ENCODE data around the gene CPPED1.
A peak's percentile ranks its signal among the peaks of the same experiment; 100 is the strongest.

CPPED1 gene

GRCh38 chr16:12758031-12758669, 45.5 kb downstream of the CPPED1 start:
- POLR2A ChIA-PET, result no interaction called here
- Histone ChIP-seq H3K4me1 (ENCODE audit: control insufficient read depth, insufficient read depth, low read length) (0 out of 2 replicates have a peak, but pooled peaks cover 7% of the 10 kb centered on the region), H3K27ac (ENCODE audit: extremely low read depth, low read depth, low read length) (no peak overlapping the region), H3K9me3 (ENCODE audit: control insufficient read depth, insufficient read depth, low read depth, low read length) (no peaks in the 10 kb centered on the region), H3K36me3 (ENCODE audit: control insufficient read depth in 2 of 2, insufficient read depth in 1 of 2, low read length in 2 of 2) (no peaks in the 10 kb centered on the region), H3K4me3 (ENCODE audit: low read depth, low read length) (no peak overlapping the region)
- CTCF ChIA-PET, result no interaction called here
- TF ChIP-seq KLF16 (tag by site-specific recombination; IDR thresholded peaks at IDR 0.05) (no peak), ELK4 (IDR thresholded peaks at IDR 0.05; ENCODE audit: borderline replicate concordance, low read depth, low read length) (no peak), GLI4 (tag by site-specific recombination; IDR thresholded peaks at IDR 0.05) (no peak), ZNF366 (tag by site-specific recombination; conservative IDR thresholded peaks at IDR 0.05) (peak; percentile 55; the same call in 1 of the 2 replicates), HIC1 (tag by site-specific recombination; IDR thresholded peaks at IDR 0.05) (no peak), ZNF629 (tag by site-specific recombination; IDR thresholded peaks at IDR 0.05) (peak; percentile 89), KLF10 (tag by site-specific recombination; IDR thresholded peaks at IDR 0.05) (no peak), ZEB2 (tag by site-specific recombination; IDR thresholded peaks at IDR 0.05) (peak; percentile 92), ZNF518A (tag by site-specific recombination; conservative IDR thresholded peaks at IDR 0.05; ENCODE audit: low read depth) (peak; percentile 43; the same call in 1 of the 2 replicates), ZNF692 (tag by site-specific recombination; IDR thresholded peaks at IDR 0.05) (peak; percentile 46; the same call in 1 of the 2 replicates), ZNF639 (tag by site-specific recombination; IDR thresholded peaks at IDR 0.05) (no peak), GLIS1 (tag by site-specific recombination; IDR thresholded peaks at IDR 0.05) (peak; percentile 53), SP7 (tag by site-specific recombination; IDR thresholded peaks at IDR 0.05) (peak; percentile 75), YY1 (tag by site-specific recombination; IDR thresholded peaks at IDR 0.05) (no peak), ZNF776 (tag by site-specific recombination; IDR thresholded peaks at IDR 0.05; ENCODE audit: borderline replicate concordance) (no peak), ZNF423 (tag by site-specific recombination; IDR thresholded peaks at IDR 0.05) (no peak), OSR2 (tag by site-specific recombination; IDR thresholded peaks at IDR 0.05) (peak; percentile 82), MEIS1 (CRISPR knock-in tag; IDR thresholded peaks at IDR 0.05; ENCODE audit: borderline replicate concordance) (peak; percentile 94), ZNF302 (tag by site-specific recombination; IDR thresholded peaks at IDR 0.05; ENCODE audit: low read depth) (0 out of 2 replicates have a peak, but pooled peaks have one; percentile 11), PATZ1 (tag by site-specific recombination; IDR thresholded peaks at IDR 0.05) (peak; percentile 51; the same call in 1 of the 2 replicates), ZNF335 (tag by site-specific recombination; conservative IDR thresholded peaks at IDR 0.05) (peak; percentile 98), ZFHX2 (tag by site-specific recombination; conservative IDR thresholded peaks at IDR 0.05) (peak; percentile 60)
